Natural killer cell treated with Interleukin-12 subunit alpha and Interleukin-12 subunit beta and Interleukin-15 and Interleukin-18, amount 100 ng/mL, for 72 hours (primary cell): ENCODE data around the gene SETD1B. TPM values are rescaled to one million over a fixed set of nuclear protein-coding genes. Genes with fewer than 3 reads are reported as not detected.
"Not testable (repeated sequence)": the region's sequence is repeated elsewhere in the genome, so short reads cannot be mapped to it uniquely, and the experiment has no call there.

ENCODE experiments used
- ATAC-seq, 2 donors: fragments of 150-1000 bp; cut with Tn5 transposase in 1 of 2; sonication (Bioruptor Pico), chemical (Tn5 transposase) in 1 of 2; 2 replicates each; pipeline ENCODE4 v1.10.0; 2021
- DNase-seq: peaks from one replicate; pipeline ENCODE4 v3.0.0; 2022; ENCODE audit warnings: low spot score
- H3K27ac Mint-ChIP-seq, 2 donors: 1 replicate in 1 of 2; 2 replicates in 1 of 2; pipeline ENCODE4 v1.8.0; 2022; ENCODE audit warnings: mixed read lengths in 2 of 2, mild to moderate bottlenecking in 1 of 2, moderate library complexity in 1 of 2
- H3K27me3 Mint-ChIP-seq, 2 donors: 1 replicate in 1 of 2; 2 replicates in 1 of 2; pipeline ENCODE4 v1.8.0; 2022; ENCODE audit warnings: mixed read lengths in 2 of 2
- H3K36me3 Mint-ChIP-seq: one replicate; pipeline ENCODE4 v1.8.0; 2022; ENCODE audit warnings: mixed read lengths
- H3K4me1 Mint-ChIP-seq, 2 donors: 1 replicate in 1 of 2; 2 replicates in 1 of 2; pipeline ENCODE4 v1.8.0; 2022; ENCODE audit warnings: low read depth in 2 of 2, mixed read lengths in 2 of 2, mild to moderate bottlenecking in 1 of 2
- H3K4me3 Mint-ChIP-seq: one replicate; pipeline ENCODE4 v1.8.0; 2022; ENCODE audit warnings: mixed read lengths
- H3K9me3 Mint-ChIP-seq: 2 replicates; pipeline ENCODE4 v1.8.0; 2022; ENCODE audit warnings: mixed read lengths
- total RNA-seq, 2 donors: library from RNA; stranded (reverse); gene quantifications; one replicate each; pipeline ENCODE4 v1.2.3, GENCODE V29; 2022

The SETD1B gene
- total RNA-seq, 2 donors from 2014 or later = 27.1 to 40.8 TPM

DNA sequence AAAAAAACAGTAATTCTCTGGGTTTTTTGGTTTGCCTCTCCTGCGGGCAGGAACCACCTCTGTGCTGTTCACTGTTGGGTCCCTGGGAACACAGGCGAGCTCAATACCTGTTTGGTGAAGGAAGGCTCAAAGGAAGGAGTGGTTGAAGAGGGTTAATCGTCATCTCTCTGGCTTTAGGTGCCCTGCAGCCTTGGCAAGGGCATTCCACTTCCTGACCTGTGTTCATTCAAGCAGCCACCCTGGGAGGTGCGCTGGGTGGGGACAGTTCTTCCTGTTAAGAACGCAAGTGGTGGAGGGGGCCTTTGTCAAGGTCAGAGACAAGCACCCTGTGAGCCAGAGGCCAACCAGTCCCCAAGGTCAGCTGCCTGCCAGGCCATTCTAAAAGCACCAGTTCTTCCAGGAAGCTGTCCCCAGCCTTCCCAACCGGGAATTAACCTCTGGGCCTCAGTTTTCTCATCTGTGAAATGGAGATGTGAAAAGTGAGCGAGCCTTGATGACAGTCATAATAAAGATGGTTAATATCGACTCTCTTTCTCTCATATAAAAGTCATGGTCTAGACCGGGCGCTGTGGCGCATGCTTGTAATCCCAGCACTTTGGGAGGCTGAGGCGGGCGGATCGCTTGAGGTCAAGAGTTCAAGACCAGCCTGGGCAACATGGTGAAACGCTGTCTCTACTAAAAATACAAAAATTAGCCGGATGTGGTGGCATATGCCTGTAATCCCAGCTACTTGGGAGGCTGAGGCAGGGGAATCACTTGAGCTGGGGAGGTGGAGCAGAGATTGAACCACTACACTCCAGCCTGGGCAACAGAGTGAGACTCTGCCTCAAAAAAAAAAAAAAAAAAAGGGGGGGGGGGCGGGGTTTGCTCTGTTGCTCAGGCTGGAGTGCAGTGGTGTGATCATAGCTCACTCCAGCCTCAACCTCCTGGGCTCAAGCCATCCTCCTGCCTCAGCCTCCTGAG lies 16.5 kb upstream of the SETD1B start:
- peak overlapping the region; percentile 70 for H3K4me3 Mint-ChIP-seq
- no peaks in the 10 kb centered on the region for H3K27me3 Mint-ChIP-seq
- DNase-seq = no peak
- ATAC-seq = no peak
- peaks cover 78 to 82% of the 10 kb centered on the region in 2 donors for H3K4me1 Mint-ChIP-seq
- H3K36me3 Mint-ChIP-seq = peaks cover 5% of the 10 kb centered on the region
- H3K9me3 Mint-ChIP-seq = no peaks in the 10 kb centered on the region
- peak overlapping the region; percentile 95 to 99 for H3K27ac Mint-ChIP-seq

DNA sequence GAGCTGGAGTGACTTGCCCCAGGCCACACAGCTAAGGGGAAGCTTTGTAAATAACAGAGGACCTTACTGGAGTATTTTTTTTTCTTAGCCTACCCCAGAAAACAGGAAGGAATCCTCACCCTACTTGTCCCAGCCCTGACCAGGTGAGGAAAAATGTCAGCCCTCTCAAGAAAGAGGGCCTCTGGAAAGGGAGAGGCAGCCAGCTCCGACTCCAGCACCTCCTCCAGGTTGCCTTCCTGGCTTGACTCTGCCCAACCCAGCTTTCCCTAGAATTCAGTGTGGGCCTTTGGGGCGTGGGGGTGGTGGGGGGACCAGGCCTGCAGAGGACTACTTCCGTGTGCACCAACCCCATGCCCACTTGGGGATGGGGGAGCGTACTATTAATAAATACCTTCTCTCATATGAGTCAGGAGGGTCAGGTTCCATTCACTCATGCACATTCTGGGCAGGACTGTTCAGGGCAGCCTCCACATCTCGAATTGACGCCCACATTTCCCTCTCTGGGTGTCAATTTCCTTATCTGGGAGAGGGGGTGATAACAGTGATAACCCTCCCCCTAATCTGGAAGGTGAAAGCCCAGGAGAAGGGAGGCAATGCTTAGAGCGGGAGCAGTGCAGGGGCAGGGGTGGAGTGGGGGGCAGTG lies 15.5 kb upstream of the SETD1B start:
- no peak for DNase-seq
- peaks cover 5% of the 10 kb centered on the region for H3K36me3 Mint-ChIP-seq
- no peaks in the 10 kb centered on the region for H3K9me3 Mint-ChIP-seq
- H3K27ac Mint-ChIP-seq = peak overlapping the region; percentile 95 to 99
- no peaks in the 10 kb centered on the region for H3K27me3 Mint-ChIP-seq
- peak overlapping the region; percentile 56 for H3K4me3 Mint-ChIP-seq
- ATAC-seq = no peak
- H3K4me1 Mint-ChIP-seq = peaks cover 73 to 76% of the 10 kb centered on the region in 2 donors

DNA sequence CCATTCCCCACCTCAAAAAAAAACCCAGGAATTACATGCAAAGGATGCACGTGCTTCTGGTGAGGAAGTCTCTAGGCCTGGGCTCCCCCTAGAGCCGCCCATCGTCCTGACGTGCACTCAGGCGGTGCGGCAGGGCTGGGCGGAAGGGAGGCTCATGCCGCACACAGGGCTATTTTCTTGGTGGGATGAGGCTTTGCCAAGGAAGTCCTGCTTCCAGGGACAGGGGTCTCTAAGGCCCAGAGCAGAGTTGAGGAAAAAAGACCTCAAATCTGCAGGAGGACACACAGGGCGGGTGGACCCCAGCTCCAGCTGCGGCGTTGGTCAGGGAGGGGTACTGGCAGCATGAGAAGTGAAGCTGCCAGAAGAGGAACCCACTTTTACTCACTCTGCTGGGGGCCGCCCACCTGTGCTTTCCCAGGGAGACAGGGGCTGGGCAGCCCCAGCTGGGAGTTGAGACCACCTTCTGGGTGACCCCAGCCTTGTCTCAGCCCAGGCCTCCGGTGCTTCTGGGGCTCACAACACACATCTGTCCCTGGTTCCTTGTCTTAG lies 14.5 kb upstream of the SETD1B start:
- H3K4me3 Mint-ChIP-seq = peak overlapping the region; percentile 87
- peak overlapping the region; percentile 95 to 99 for H3K27ac Mint-ChIP-seq
- no peaks in the 10 kb centered on the region for H3K36me3 Mint-ChIP-seq
- ATAC-seq = peak in 1 of 2 donors; percentile 25
- no peaks in the 10 kb centered on the region for H3K27me3 Mint-ChIP-seq
- H3K9me3 Mint-ChIP-seq = no peaks in the 10 kb centered on the region
- peaks cover 69 to 71% of the 10 kb centered on the region in 2 donors for H3K4me1 Mint-ChIP-seq
- no peak for DNase-seq

DNA sequence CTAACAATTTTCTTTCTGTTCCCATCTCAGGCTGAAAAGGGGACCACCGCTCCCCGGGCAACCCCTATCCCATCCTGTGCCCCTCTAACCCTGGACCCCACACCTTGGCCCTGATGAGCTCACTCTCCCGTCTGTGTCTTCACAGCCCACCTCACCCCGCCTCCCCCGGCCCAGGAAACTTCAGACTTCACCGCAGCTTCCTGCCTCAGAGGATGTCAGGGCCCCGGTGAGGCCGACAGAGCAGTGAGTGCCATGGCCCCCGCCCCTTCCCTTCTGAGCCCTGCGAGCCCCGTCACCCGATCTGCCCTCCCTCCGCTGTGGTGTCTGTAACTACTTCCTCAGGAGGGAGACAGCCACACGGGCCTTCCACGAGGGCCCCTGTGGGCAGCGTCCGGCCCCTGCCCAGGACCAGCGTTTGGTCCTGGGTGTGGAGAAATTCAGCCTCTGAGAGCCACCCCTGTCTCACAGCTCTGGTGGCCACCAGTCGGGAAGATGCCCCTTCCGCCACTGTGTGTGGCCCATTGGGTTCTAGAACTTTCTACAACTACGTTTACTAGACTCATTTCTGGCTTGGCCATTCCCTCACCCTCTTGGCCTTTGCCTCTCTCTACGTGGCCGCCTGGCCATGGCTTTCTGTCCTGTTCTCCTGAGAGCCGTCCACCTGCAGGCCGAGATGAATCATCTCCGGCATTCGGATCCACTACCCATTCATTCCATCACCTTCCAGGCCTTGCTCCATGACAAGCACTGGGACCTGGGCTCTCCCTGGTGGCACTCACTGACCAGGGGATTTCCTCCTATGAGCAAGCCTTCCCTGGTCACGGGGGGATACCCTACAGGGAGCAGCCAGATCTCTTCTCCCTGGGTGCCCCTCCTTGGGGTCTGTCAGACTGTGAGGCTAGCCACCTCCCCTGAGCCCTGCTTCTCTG lies 13.7 kb upstream of the SETD1B start:
- Mint-ChIP-seq H3K9me3 (no peaks in the 10 kb centered on the region), H3K4me1 (peaks cover 70 to 71% of the 10 kb centered on the region in 2 donors), H3K27ac (peak overlapping the region; percentile 95 to 99), H3K27me3 (no peaks in the 10 kb centered on the region), H3K4me3 (peak overlapping the region; percentile 87), H3K36me3 (no peaks in the 10 kb centered on the region)
- ATAC-seq = peak; percentile 81 to 84
- peak; percentile 98 for DNase-seq

DNA sequence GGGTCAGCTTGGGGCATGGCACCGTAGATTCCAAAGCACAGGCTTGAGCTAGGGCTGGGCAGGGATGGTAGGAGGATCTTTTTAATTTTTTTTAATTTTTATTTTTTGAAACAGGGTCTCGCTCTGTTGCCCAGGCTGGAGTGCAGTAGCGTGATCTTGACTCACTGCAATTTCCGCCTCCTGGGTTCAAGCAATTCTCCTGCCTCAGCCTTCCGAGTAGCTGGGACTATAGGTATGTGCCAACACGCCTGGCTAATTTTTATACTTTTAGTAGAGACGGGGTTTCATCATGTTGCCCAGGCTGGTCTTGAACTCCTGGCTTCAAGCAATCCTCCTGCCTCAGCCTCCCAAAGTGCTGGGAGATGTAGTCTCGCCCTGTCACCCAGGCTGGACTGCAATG lies 13.0 kb upstream of the SETD1B start:
- H3K36me3 Mint-ChIP-seq = not testable (repeated sequence)

DNA sequence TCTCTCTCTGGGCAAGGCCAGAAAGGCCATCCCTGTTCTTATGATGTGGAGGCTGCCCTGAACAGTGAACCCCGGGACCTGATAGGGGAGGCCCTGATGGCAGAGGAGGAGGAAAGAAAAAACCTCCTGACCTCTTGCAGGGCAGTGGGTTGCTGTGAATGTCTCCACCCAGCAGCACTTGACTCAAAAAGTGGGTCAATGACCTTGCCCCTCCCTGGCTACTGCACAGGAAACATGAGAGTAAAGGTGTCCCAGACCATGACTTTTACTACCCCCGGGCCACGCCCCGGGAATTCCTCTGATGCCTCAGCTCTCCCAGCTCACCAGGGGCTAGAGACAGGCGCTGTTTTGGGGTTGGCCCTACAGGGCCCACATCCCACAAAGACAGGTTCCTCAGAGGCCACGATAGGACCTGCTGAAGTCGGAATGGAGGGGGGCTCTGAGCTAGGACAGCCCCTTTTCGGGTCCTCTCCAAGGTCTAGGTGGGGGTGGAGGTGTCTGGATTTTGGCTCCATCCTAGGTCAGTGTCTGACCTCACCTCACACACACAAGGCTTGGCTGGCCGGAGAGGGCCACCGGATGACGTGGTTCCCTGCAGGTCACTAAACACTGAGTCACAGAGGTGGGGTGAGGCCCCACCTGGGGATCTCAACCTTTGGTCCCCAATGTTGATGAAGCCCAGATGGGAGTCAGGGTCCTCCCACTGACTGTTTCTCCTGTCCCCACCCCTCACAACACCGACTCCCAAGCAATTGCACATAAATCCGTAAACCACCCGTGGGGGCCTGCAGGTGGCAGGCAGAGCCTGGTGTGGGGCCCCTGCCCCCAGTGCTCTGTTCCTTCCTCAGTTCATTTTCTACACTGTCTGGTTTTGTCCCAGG lies 11.9 kb upstream of the SETD1B start:
- no peak for ATAC-seq
- peak overlapping the region; percentile 95 to 99 for H3K27ac Mint-ChIP-seq
- no peaks in the 10 kb centered on the region for H3K27me3 Mint-ChIP-seq
- peak overlapping the region; percentile 87 for H3K4me3 Mint-ChIP-seq
- no peak for DNase-seq
- no peaks in the 10 kb centered on the region for H3K36me3 Mint-ChIP-seq
- peaks cover 60 to 62% of the 10 kb centered on the region in 2 donors for H3K4me1 Mint-ChIP-seq
- H3K9me3 Mint-ChIP-seq = no peaks in the 10 kb centered on the region

More for the DNA sequence above, 13.0 kb upstream of the SETD1B start:
- H3K27ac Mint-ChIP-seq = peak overlapping the region; percentile 95 to 99
- ATAC-seq, DNase-seq, H3K27me3 Mint-ChIP-seq, H3K9me3 Mint-ChIP-seq: not testable (repeated sequence)
- H3K4me3 Mint-ChIP-seq = peak overlapping the region; percentile 87
- peaks cover 70 to 73% of the 10 kb centered on the region in 2 donors for H3K4me1 Mint-ChIP-seq

DNA sequence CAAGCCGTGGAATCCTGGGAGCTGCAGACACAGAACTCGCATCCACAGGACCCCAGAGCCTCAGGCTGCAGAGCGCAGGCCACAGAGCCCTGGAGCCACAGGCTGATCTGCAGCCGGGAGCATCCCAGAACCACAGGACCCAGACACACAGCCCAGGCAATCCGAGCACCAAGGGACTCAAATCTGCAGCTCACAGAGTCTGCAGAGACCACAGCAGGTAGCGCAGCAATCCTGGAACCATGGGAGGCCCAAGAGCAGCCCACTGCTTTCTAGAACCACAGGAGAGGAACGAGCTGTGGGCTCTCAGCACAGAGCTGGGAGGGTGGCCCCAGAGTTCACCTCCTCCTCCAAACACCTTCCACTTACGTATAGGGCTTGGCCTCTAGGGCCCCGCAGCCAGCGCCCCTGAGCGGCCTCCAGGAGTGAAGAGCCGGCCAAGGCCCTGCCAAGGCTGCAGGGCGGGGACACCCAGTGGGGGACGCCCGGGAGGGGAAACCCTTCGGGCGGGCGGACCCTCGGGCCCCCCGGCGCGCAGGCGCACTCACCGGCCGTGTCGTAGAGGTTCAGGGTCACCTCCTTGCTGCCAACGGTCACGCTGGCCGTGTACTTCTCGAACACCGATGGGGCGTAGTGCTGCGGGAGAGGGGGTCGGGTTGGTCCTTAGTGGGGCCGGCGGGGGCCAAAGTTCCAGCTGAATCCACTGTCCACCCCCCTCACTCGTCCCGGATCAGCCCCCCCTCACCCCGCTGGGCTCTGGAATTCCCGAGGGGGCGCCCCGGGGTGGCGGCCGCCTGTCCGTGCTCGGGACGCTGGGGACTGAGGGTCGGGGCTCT lies 11.0 kb upstream of the SETD1B start:
- H3K36me3 Mint-ChIP-seq = no peaks in the 10 kb centered on the region
- peaks cover 57% of the 10 kb centered on the region in 2 donors for H3K4me1 Mint-ChIP-seq

DNA sequence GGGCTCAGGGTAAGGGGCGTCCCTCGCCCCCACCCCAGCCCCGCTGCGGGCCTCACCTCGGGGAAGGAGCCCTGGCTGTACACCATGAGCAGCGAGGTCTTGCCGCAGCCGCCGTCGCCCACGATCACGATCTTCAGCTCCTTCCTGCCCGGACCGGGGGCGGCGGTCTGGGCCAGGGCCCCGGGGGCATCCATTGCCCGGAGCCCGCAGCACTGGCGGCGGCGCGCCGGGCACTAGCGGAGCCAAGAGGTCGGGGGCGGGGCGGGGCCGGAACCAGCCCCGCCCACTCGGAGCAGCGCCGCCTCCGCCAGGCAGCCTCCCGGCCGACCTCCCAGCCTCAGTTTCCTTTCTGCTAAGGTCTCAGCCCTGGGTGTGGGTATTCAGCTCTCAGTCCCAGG lies 10.4 kb upstream of the SETD1B start, which contains the start of gene RHOF:
TSS of gene RHOF (minus strand) at position 249 of the 398 bp plus-strand sequence. CDS start at position 194, 55 bp downstream.
- H3K36me3 Mint-ChIP-seq = no peaks in the 10 kb centered on the region
- peak; percentile 44 to 66 for ATAC-seq
- H3K9me3 Mint-ChIP-seq = no peaks in the 10 kb centered on the region
- no peaks in the 10 kb centered on the region for H3K27me3 Mint-ChIP-seq
- DNase-seq = peak; percentile 79
- peak within 1 kb of the TSS; percentile 87 for H3K4me3 Mint-ChIP-seq
- H3K27ac Mint-ChIP-seq = peak within 1 kb of the TSS; percentile 95 to 99
- H3K4me1 Mint-ChIP-seq = peaks cover 56 to 57% of the 10 kb centered on the region in 2 donors

More for the DNA sequence above, 11.0 kb upstream of the SETD1B start:
- ATAC-seq (peak; percentile 1), DNase-seq (peak; percentile 79)
- peak overlapping the region; percentile 87 for H3K4me3 Mint-ChIP-seq
- no peaks in the 10 kb centered on the region for H3K27me3 Mint-ChIP-seq
- H3K9me3 Mint-ChIP-seq = no peaks in the 10 kb centered on the region
- H3K27ac Mint-ChIP-seq = peak overlapping the region; percentile 95 to 99

DNA sequence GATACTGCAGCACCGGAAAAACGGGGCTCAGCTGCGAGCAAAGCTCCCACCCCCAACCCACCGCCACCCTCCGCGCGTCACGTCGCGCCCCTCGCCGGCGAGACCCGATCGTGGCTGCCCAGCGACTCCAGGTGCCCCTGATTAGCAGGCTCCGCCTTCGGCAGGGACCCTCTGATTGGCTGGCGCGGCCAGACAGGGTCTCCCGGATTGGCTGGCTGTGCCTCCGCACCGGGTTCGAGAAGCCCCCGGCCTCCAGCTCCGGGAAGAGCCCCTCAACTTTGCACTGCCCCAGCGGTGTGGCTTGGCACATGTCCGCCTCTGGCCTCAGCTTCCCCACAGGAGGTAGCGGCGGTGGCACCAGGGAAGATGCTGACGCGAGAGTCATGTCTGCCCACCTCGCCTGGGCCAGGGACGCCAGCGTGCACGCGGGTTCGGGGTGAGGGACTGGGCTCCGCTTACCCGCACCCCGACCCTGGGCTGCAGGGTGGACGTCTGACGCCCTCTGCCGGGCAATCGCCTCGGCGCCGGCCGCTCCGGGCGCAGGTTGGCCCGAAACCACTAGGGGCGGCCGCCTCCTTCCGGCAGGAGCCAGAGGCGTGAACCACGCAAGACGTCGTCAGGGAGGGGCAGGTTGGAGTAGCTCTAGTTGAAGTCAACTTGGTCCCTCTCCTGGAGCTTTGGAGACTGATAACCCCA lies 9.8 kb upstream of the SETD1B start:
- H3K9me3 Mint-ChIP-seq = no peaks in the 10 kb centered on the region
- H3K27ac Mint-ChIP-seq = peak overlapping the region; percentile 64 to 70
- H3K4me1 Mint-ChIP-seq = peaks cover 58 to 61% of the 10 kb centered on the region in 2 donors
- no peaks in the 10 kb centered on the region for H3K27me3 Mint-ChIP-seq
- no peaks in the 10 kb centered on the region for H3K36me3 Mint-ChIP-seq
- DNase-seq (peak; percentile 95), ATAC-seq (peak; percentile 78 to 83)
- peak overlapping the region; percentile 87 for H3K4me3 Mint-ChIP-seq

DNA sequence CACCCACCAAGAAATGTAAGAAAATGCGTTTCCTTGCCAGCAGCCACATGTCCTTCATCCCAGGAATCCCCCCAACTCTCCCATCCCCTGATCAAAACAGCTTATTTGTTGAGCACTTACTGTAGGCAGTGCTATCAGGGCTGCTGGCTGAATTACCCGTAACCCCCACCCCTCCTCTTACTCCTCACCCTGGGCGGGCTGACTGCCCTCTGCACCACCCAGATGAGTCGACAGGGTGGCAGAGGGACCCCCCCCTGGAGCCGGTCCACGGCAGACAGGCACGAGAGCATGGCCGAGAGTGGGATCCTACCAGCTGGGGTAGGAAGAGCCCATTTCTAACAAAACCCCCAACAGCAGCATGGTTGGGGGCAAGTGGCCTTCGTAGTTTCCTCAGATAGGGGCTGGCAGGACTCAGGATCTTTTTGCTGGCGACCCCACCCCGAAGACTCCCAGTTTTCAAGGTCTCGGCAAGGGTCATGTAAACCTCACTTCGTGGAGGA lies 9.2 kb upstream of the SETD1B start:
- Mint-ChIP-seq H3K27ac (peak overlapping the region; percentile 64 to 70), H3K4me3 (peak overlapping the region; percentile 87), H3K27me3 (no peaks in the 10 kb centered on the region), H3K4me1 (peaks cover 56 to 60% of the 10 kb centered on the region in 2 donors), H3K9me3 (no peaks in the 10 kb centered on the region), H3K36me3 (no peaks in the 10 kb centered on the region)
- ATAC-seq (peak; percentile 1 to 21), DNase-seq (no peak)
